ENCODE data around the gene MLEC. TPM values are rescaled to one million over a fixed set of nuclear protein-coding genes. Genes with fewer than 3 reads are reported as not detected.

MLEC gene
- total RNA-seq, 2 experiments from 2014 or later, result 69.7 to 101 TPM

Other genes with a start within 250 kb of the MLEC start
- 543 and 591 TPM in 2 replicates for gene COX6A1, start 249.0 kb upstream of the MLEC start, total RNA-seq (2014; rRNA removed; shearing (Covaris generic))
- gene COX6A1, start 249.0 kb upstream of the MLEC start, total RNA-seq (2022), result 449 and 453 TPM in 2 replicates
- 23.9 and 28.3 TPM in 2 replicates for gene TRIAP1, start 240.8 kb upstream of the MLEC start, total RNA-seq (2014; rRNA removed; shearing (Covaris generic))
- gene TRIAP1, start 240.8 kb upstream of the MLEC start, total RNA-seq (2022), result 25.9 and 26.4 TPM in 2 replicates
- gene GATC, start 240.7 kb upstream of the MLEC start, total RNA-seq (2014; rRNA removed; shearing (Covaris generic)), result 36.1 and 37.6 TPM in 2 replicates
- gene GATC, start 240.7 kb upstream of the MLEC start, total RNA-seq (2022), result 34.6 and 35.8 TPM in 2 replicates
- gene SRSF9, start 217.4 kb upstream of the MLEC start, total RNA-seq (2014; rRNA removed; shearing (Covaris generic)), result 181 and 203 TPM in 2 replicates
- 281 and 295 TPM in 2 replicates for gene SRSF9, start 217.4 kb upstream of the MLEC start, total RNA-seq (2022)
- gene DYNLL1, start 191.0 kb upstream of the MLEC start, total RNA-seq (2014; rRNA removed; shearing (Covaris generic)), result 354 and 400 TPM in 2 replicates
- gene DYNLL1, start 191.0 kb upstream of the MLEC start, total RNA-seq (2022), result 296 and 321 TPM in 2 replicates
- 29.4 and 40.9 TPM in 2 replicates for gene COQ5, start 158.0 kb upstream of the MLEC start, total RNA-seq (2014; rRNA removed; shearing (Covaris generic))
- gene COQ5, start 158.0 kb upstream of the MLEC start, total RNA-seq (2022), result 48.8 and 49.5 TPM in 2 replicates
- 52.2 and 66.3 TPM in 2 replicates for gene RNF10, start 152.8 kb upstream of the MLEC start, total RNA-seq (2014; rRNA removed; shearing (Covaris generic))
- 150 TPM in 2 replicates for gene RNF10, start 152.8 kb upstream of the MLEC start, total RNA-seq (2022)
- 65.8 and 73.4 TPM in 2 replicates for gene POP5, start 105.7 kb upstream of the MLEC start, total RNA-seq (2014; rRNA removed; shearing (Covaris generic))
- gene POP5, start 105.7 kb upstream of the MLEC start, total RNA-seq (2022), result 61.8 and 61.9 TPM in 2 replicates
- 0.18 and 0.79 TPM in 2 replicates for gene CABP1, start 46.5 kb upstream of the MLEC start, total RNA-seq (2014; rRNA removed; shearing (Covaris generic))
- 2.4 and 3.8 TPM in 2 replicates for gene CABP1, start 46.5 kb upstream of the MLEC start, total RNA-seq (2022)
- 16.5 and 17.2 TPM in 2 replicates for gene UNC119B, start 23.3 kb downstream of the MLEC start, total RNA-seq (2014; rRNA removed; shearing (Covaris generic))
- 24.6 and 27.4 TPM in 2 replicates for gene UNC119B, start 23.3 kb downstream of the MLEC start, total RNA-seq (2022)
- 7.7 and 8.8 TPM in 2 replicates for gene ACADS, start 38.7 kb downstream of the MLEC start, total RNA-seq (2014; rRNA removed; shearing (Covaris generic))
- 11.2 and 14.5 TPM in 2 replicates for gene ACADS, start 38.7 kb downstream of the MLEC start, total RNA-seq (2022)
- gene SPPL3, start 217.2 kb downstream of the MLEC start, total RNA-seq (2014; rRNA removed; shearing (Covaris generic)), result 5.5 and 8.6 TPM in 2 replicates
- 36.6 and 42.0 TPM in 2 replicates for gene SPPL3, start 217.2 kb downstream of the MLEC start, total RNA-seq (2022)